Measurements from ENCODE around the gene DOHH. TPM values are rescaled to one million over a fixed set of nuclear protein-coding genes. Genes with fewer than 3 reads are reported as not detected.

DOHH gene
- total RNA-seq, 2 experiments from 2014 or later, result 9.2 to 12.6 TPM

Other genes with a start within 250 kb of the DOHH start
- gene NFIC, start 134.1 kb downstream of the DOHH start, total RNA-seq, result 10 to 100 TPM; 14.2 TPM
- gene SMIM24, start 20.1 kb downstream of the DOHH start, total RNA-seq, result under 1 TPM; 0.27 to 0.33 TPM
- not detected for gene SMIM44, start 17.2 kb downstream of the DOHH start, total RNA-seq
- 10 to 100 TPM; 78.6 to 79.3 TPM for gene FZR1, start 5.6 kb upstream of the DOHH start, total RNA-seq
- 1 to 10 TPM; 6.5 to 8.7 TPM for gene TEKTIP1, start 38.5 kb upstream of the DOHH start, total RNA-seq
- 10 to 100 TPM; 62.1 to 67.6 TPM for gene MFSD12, start 56.9 kb upstream of the DOHH start, total RNA-seq
- 10 to 100 TPM; 47.8 to 54.1 TPM for gene HMG20B, start 72.3 kb upstream of the DOHH start, total RNA-seq
- under 1 TPM; 0.57 to 0.71 TPM for gene GIPC3, start 84.8 kb upstream of the DOHH start, total RNA-seq
- gene TBXA2R, start 106.2 kb upstream of the DOHH start, total RNA-seq, result under 1 TPM; 0.92 to 1.00 TPM
- 10 to 100 TPM; 31.8 to 39.1 TPM for gene CACTIN, start 126.1 kb upstream of the DOHH start, total RNA-seq
- gene PIP5K1C, start 199.8 kb upstream of the DOHH start, total RNA-seq, result 10 to 100 TPM; 18.7 to 19.5 TPM
- gene TJP3, start 207.7 kb upstream of the DOHH start, total RNA-seq, result 1 to 10 TPM; 2.7 to 3.5 TPM

Measured in activated CD4-positive, alpha-beta T cell treated with anti-CD3 and anti-CD28 coated beads, Interleukin-2, amount 10 ng/mL, durations not matched to agents 7 days and 5 days (primary cell).